HepG2 (cell line): ENCODE results near the gene TNP1. TPM values are rescaled to one million over a fixed set of nuclear protein-coding genes. Genes with fewer than 3 reads are reported as not detected.

Source experiments
- ATAC-seq: fragments of 200-7000 bp; cut with Tn5 transposase; 3 replicates; pipeline ENCODE4 v1.9.1; 2020; ENCODE audit warnings: mild to moderate bottlenecking, moderate library complexity
- Bru-seq: library from RNA; stranded (reverse); fragments of 400-500 nt; gene quantifications from one replicate; lab custom pipeline; 2021; lab: Mats Ljungman, UMichigan
- BruChase-seq, 2 experiments: library from RNA; stranded (reverse); fragments of 400-500 nt; gene quantifications; one replicate each; lab custom pipeline; 2021; lab: Mats Ljungman, UMichigan
- BruUV-seq: library from RNA; stranded (reverse); fragments of 400-500 nt; replicated peaks from 2 replicates; lab custom pipeline; 2021; lab: Mats Ljungman, UMichigan
- CTCF ChIA-PET: fragments of 300-600 bp; formaldehyde crosslinking; extraction: SDS; loops from one replicate; lab custom pipeline; 2021; ENCODE audit warnings: low total read pairs, inconsistent platforms, low intra/inter-chr PET ratio; lab: Yijun Ruan, JAX
- POLR2A ChIA-PET: fragments of 350-600 bp; sonication (Branson Sonifier 250); formaldehyde crosslinking; loops from one replicate; lab custom pipeline; 2020; ENCODE audit warnings: antibody characterized with exemption, inconsistent platforms; lab: Yijun Ruan, JAX
- DNase-seq: peaks from one replicate; pipeline ENCODE4 v3.0.0-alpha.2; 2015; ENCODE audit warnings: low spot score
- FAIRE-seq: peaks from 3 replicates; lab custom pipeline; 2011; peaks lifted over from hg19 to GRCh38; lab: Jason Lieb, UNC
- H2AFZ ChIP-seq: one replicate; pipeline ENCODE4 v1.6.1; 2011; ENCODE audit warnings: low read length, inconsistent platforms
- H3K27ac ChIP-seq: fragments of 300-600 bp; 3 replicates; pipeline ENCODE4 v1.8.0; 2011; ENCODE audit warnings: mixed run types, mild to moderate bottlenecking, mixed read lengths, low read length, inconsistent platforms; ENCODE audit not compliant: insufficient read depth; ENCODE audit errors: extremely low read length
- H3K27me3 ChIP-seq, 2 experiments: fragments of 200-600 bp in 1 of 2; 2 replicates in 1 of 2; 3 replicates in 1 of 2; pipeline versions ENCODE4 v1.6.0 to v1.8.0; 2011; ENCODE audit warnings: low read length in 2 of 2, mild to moderate bottlenecking in 2 of 2, moderate library complexity in 2 of 2, inconsistent platforms in 1 of 2; ENCODE audit not compliant: insufficient read depth in 2 of 2, control insufficient read depth in 1 of 2
- H3K36me3 ChIP-seq, 2 experiments: fragments of 200-600 bp in 1 of 2; replicated peaks in 1 of 2; 2 replicates in 1 of 2; 3 replicates in 1 of 2; pipeline versions ENCODE4 v1.5.1 to v1.8.0; 2011; ENCODE audit warnings: low read length in 2 of 2, inconsistent platforms in 1 of 2; ENCODE audit not compliant: insufficient read depth in 2 of 2, control insufficient read depth in 1 of 2
- H3K4me1 ChIP-seq: 2 replicates; pipeline ENCODE4 v1.5.1; 2012; ENCODE audit warnings: low read length, inconsistent platforms; ENCODE audit not compliant: insufficient read depth
- H3K4me2 ChIP-seq: 2 replicates; pipeline ENCODE4 v1.6.0; 2011; ENCODE audit warnings: low read depth, low read length, inconsistent platforms
- H3K4me3 ChIP-seq, 3 experiments: fragments of 200-600 bp in 1 of 3; sonication (generic), shearing (Covaris generic) in 1 of 3; replicated peaks in 1 of 3; 2 replicates each; pipeline ENCODE4 v1.5.1; 2011 to 2016; ENCODE audit warnings: low read length in 3 of 3, inconsistent platforms in 2 of 3, low read depth in 2 of 3, mild to moderate bottlenecking in 2 of 3, control low read depth in 1 of 3, mixed read lengths in 1 of 3; ENCODE audit not compliant: insufficient read depth in 1 of 3
- H3K79me2 ChIP-seq: one replicate; pipeline ENCODE4 v1.6.1; 2011; ENCODE audit warnings: low read length, inconsistent platforms; ENCODE audit not compliant: insufficient read depth
- H3K9ac ChIP-seq: 2 replicates; pipeline ENCODE4 v1.6.0; 2011; ENCODE audit warnings: mild to moderate bottlenecking, low read depth, low read length, inconsistent platforms; ENCODE audit not compliant: insufficient read depth
- H3K9me3 ChIP-seq: 2 replicates; pipeline ENCODE4 v1.5.1; 2012; ENCODE audit warnings: mild to moderate bottlenecking, low read length
- H4K20me1 ChIP-seq: 2 replicates; pipeline ENCODE4 v1.6.0; 2011; ENCODE audit warnings: inconsistent platforms, mild to moderate bottlenecking, low read length, moderate library complexity; ENCODE audit not compliant: insufficient read depth
- CREBL2 ChIP-seq: sonication (generic); formaldehyde crosslinking; IDR thresholded peaks from 2 replicates; pipeline ENCODE4 v1.8.1; 2023; ENCODE audit warnings: missing genetic modification reagents, mild to moderate bottlenecking, borderline replicate concordance
- PBX2 ChIP-seq: IDR thresholded peaks from 2 replicates; pipeline ENCODE4 v1.6.1; 2016; ENCODE audit warnings: control low read depth
- ZNF639 ChIP-seq: conservative IDR thresholded peaks from 2 replicates; pipeline ENCODE4 v1.6.1; 2018; ENCODE audit warnings: missing genetic modification reagents
- ZNF674 ChIP-seq: sonication (generic); formaldehyde crosslinking; IDR thresholded peaks from 2 replicates; pipeline ENCODE4 v1.5.0; 2020; ENCODE audit warnings: low read depth, mild to moderate bottlenecking, missing genetic modification reagents
- ZNF691 ChIP-seq: sonication (generic); formaldehyde crosslinking; IDR thresholded peaks from 2 replicates; pipeline ENCODE4 v1.4.0; 2020; ENCODE audit warnings: missing genetic modification reagents, low read depth, mild to moderate bottlenecking, borderline replicate concordance
- WGBS: methylation state at CpG from one replicate; pipeline ENCODE4 v1.1.6; 2017; ENCODE audit warnings: low lambda C conversion rate; 5-methylcytosine and 5-hydroxymethylcytosine counted together
- in situ Hi-C: cut with HindIII; loops from 2 replicates; pipeline ENCODE4 v1.10.0; 2017; ENCODE audit warnings: low pct_unique_long_range_greater_than_20kb; ENCODE audit not compliant: extremely low pct_ligation_motif_present
- intact Hi-C: fragments of 100-400 bp; cut with micrococcal nuclease; formaldehyde crosslinking; loops from one replicate; pipeline ENCODE4 v1.10.0; 2022; ENCODE audit not compliant: unreplicated experiment
- long read RNA-seq, 2 experiments: library from RNA in 1 of 2; library from polyadenylated mRNA in 1 of 2; stranded (forward) in 1 of 2; unstranded in 1 of 2; transcript quantifications; one replicate each; pipeline ENCODE4 v2.0.0, GENCODE V29; 2019 to 2022
- polyA minus RNA-seq, 3 experiments: library from RNA; depleted of rRNA, polyadenylated mRNA; stranded (reverse); fragments of >200 nt; gene quantifications; 2 replicates each; pipeline ENCODE4 v1.2.3, GENCODE V29; 2011; ENCODE audit warnings: low replicate concordance in 1 of 3
- polyA plus RNA-seq, 8 experiments: library from polyadenylated mRNA; depleted of rRNA in 3 of 8; stranded (reverse) in 7 of 8; unstranded in 1 of 8; fragments of >200 nt; fragmentation: Illumina TruSeq in 4 of 8; extraction: Trizol in 4 of 8; gene quantifications; 2 replicates each; pipeline versions ENCODE4 v1.2.1 to v1.2.3, GENCODE V29; 2011 to 2016; ENCODE audit warnings: low read depth in 4 of 8, missing spikeins in 1 of 8, mixed read lengths in 1 of 8; ENCODE audit not compliant: insufficient read depth in 1 of 8
- total RNA-seq, 5 experiments: library from RNA; depleted of rRNA; stranded (reverse); fragments of >200 nt; fragmentation: Illumina TruSeq; extraction: Trizol; gene quantifications; 2 replicates each; pipeline ENCODE4 v1.2.3, GENCODE V29; 2016; ENCODE audit warnings: low read depth in 1 of 5

TNP1 gene
- not detected in 2 replicates for total RNA-seq (2016; rRNA removed; fragmentation: Illumina TruSeq; extraction: Trizol)
- not detected in 2 replicates for total RNA-seq (2016; cell fraction: cytosol; rRNA removed; fragmentation: Illumina TruSeq; extraction: Trizol; ENCODE audit: low read depth)
- not detected in 2 replicates for total RNA-seq (2016; cell fraction: insoluble cytoplasmic fraction; rRNA removed; fragmentation: Illumina TruSeq; extraction: Trizol)
- not detected in 2 replicates for total RNA-seq (2016; cell fraction: membrane; rRNA removed; fragmentation: Illumina TruSeq; extraction: Trizol)
- total RNA-seq (2016; cell fraction: nucleus; rRNA removed; fragmentation: Illumina TruSeq; extraction: Trizol): not detected in 2 replicates
- not detected in 2 replicates for polyA plus RNA-seq (2011; rRNA removed)
- polyA plus RNA-seq (2011; cell fraction: cytosol; rRNA removed): not detected in 2 replicates
- not detected in 2 replicates for polyA plus RNA-seq (2011; cell fraction: nucleus; rRNA removed)
- polyA plus RNA-seq (2012): not detected in 2 replicates
- polyA plus RNA-seq (2016; cell fraction: cytosol; fragmentation: Illumina TruSeq; extraction: Trizol; ENCODE audit: low read depth): 0.45 TPM in 1 of 2 replicates, not detected in the other
- polyA plus RNA-seq (2016; cell fraction: insoluble cytoplasmic fraction; fragmentation: Illumina TruSeq; extraction: Trizol; ENCODE audit: low read depth): not detected in 2 replicates
- not detected in 2 replicates for polyA plus RNA-seq (2016; cell fraction: membrane; fragmentation: Illumina TruSeq; extraction: Trizol; ENCODE audit: low read depth)
- not detected in 2 replicates for polyA plus RNA-seq (2016; cell fraction: nucleus; fragmentation: Illumina TruSeq; extraction: Trizol; ENCODE audit: insufficient read depth, low read depth)
- not detected in 2 replicates for polyA minus RNA-seq (2011; rRNA and poly(A)+ RNA removed; ENCODE audit: low replicate concordance)
- polyA minus RNA-seq (2011; cell fraction: cytosol; rRNA and poly(A)+ RNA removed): not detected in 2 replicates
- not detected in 2 replicates for polyA minus RNA-seq (2011; cell fraction: nucleus; rRNA and poly(A)+ RNA removed)
- not detected for Bru-seq, nascent RNA
- BruChase-seq, experiment 1, labeled RNA remaining after a 6-hour chase: percentile 8 among the genes with signal in this experiment
- BruChase-seq, experiment 2, labeled RNA remaining after a 2-hour chase: not detected
- long read RNA-seq, experiment 1: 0 reads
- long read RNA-seq, experiment 2: 0 reads

- TF ChIP-seq ZNF674 (CRISPR knock-in tag) (no peak), ZNF639 (CRISPR knock-in tag) (no peak), PBX2 (CRISPR knock-in tag) (peak; percentile 61; the same call in 1 of the 2 replicates), CREBL2 (no peak), ZNF691 (no peak)
- H3K4me3 ChIP-seq: no peak within 1 kb of the TSS
- DNase-seq (no peak), ATAC-seq (no peak), FAIRE-seq (no peak)
- H3K79me2 ChIP-seq: no peaks in the 10 kb centered on the region
- 0 out of 5 replicates have a peak, but pooled peaks cover 0 to 1% of the 10 kb centered on the region in 2 experiments for H3K27me3 ChIP-seq
- CTCF ChIA-PET: no interaction called here
- H3K36me3 ChIP-seq: no peaks in the 10 kb centered on the region
- no peaks in the 10 kb centered on the region for H3K9me3 ChIP-seq
- H3K4me1 ChIP-seq: peaks cover 67% of the 10 kb centered on the region
- 64% methylated on average over 6 of the region's 6 CpGs for WGBS
- no TSS peak for BruUV-seq
- no peak within 1 kb of the TSS for H3K27ac ChIP-seq
- POLR2A ChIA-PET: no interaction called here
- no peak within 1 kb of the TSS for H3K4me2 ChIP-seq
- H3K9ac ChIP-seq: no peak within 1 kb of the TSS
- no peaks in the 10 kb centered on the region for H4K20me1 ChIP-seq
- intact Hi-C loops (no loop called here), in situ Hi-C loops (no loop called here)
- no peak within 1 kb of the TSS for H2AFZ ChIP-seq
Observed at GRCh38 chr2:216859944-216860343, at the start of gene TNP1. TSS of gene TNP1 (minus strand) at chr2:216860064. CDS start at chr2:216860034, 30 bp downstream.
